Mucosa of gallbladder (tissue), 1 donor: ENCODE data around the gene STRIP2. TPM values are rescaled to one million over a fixed set of nuclear protein-coding genes. Genes with fewer than 3 reads are reported as not detected.
"Not testable (repeated sequence)": the region's sequence is repeated elsewhere in the genome, so short reads cannot be mapped to it uniquely, and the experiment has no call there.

Source experiments
- DNase-seq: peaks from one replicate; pipeline ENCODE4 v3.0.0-alpha.2; 2020; ENCODE audit warnings: low spot score
- total RNA-seq: library from RNA; stranded (reverse); gene quantifications from one replicate; pipeline ENCODE4 v1.2.1, GENCODE V29; 2021
- donor health status: DM: no; HTN: no; CAD: no.

STRIP2 gene
- total RNA-seq, 1 donor from 2014 or later, result 2.1 TPM

DNA sequence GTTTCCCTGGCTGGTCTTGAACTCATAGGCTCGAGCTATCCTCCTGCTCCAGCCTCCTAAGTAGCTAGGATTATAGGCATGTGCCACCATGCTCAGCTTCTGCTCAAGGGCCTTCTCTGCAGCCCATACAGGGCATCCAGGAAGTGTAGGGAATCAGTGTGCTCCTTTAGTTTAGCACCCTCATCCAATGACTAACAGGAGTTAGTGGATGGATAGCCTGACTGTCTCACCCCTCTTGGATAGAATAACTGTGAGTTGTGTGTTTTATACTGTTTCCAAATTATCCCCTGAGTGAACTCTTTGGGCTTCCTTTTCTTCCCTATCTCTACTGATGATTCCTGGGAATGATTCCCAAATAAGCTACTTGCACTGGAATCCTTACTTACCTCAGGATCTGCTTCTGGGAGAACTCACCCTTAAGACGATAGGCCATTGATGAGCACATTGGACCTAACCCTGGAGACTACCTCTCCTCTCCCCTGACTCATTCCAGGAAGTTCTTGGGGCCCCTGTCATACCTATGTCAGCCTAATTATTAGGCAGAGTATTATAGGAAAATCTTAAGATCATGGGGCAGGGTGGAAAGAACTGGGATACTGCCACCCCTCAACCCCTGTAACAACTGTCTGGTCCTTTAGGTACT, 18.5 kb downstream of the STRIP2 start:
- no peak for DNase-seq

GRCh38 chr7:129453510-129454248, 19.4 kb downstream of the STRIP2 start:
- DNase-seq, result no peak

- no peak for DNase-seq
These were observed 20.0 kb downstream of the STRIP2 start for GRCh38 chr7:129454249-129454551.

GRCh38 chr7:129456421-129456820, 22.2 kb downstream of the STRIP2 start:
- no peak for DNase-seq

- no peak for DNase-seq
These were observed 22.9 kb downstream of the STRIP2 start for GRCh38 chr7:129457101-129457500.

DNA sequence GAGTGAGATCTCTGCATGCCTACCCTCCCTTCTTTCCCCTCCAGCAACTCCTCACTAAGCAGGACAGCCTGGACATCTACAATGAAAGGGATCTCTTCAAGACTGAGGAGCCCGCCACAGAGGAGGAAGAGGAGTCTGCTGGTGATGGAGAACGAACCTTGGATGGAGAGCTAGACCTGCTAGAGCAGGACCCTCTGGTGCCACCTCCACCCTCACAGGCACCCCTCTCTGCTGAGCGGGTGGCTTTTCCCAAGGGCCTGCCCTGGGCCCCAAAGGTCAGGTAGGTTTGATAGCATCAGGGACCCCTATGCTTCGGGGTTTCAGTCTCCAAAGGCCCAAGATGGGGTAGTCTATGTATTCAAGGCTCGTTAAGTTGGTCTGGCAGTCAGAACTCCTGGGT, 23.9 kb downstream of the STRIP2 start:
- DNase-seq, result no peak

- no peak for DNase-seq
These were observed 27.6 kb downstream of the STRIP2 start for GRCh38 chr7:129461809-129462208.

DNA sequence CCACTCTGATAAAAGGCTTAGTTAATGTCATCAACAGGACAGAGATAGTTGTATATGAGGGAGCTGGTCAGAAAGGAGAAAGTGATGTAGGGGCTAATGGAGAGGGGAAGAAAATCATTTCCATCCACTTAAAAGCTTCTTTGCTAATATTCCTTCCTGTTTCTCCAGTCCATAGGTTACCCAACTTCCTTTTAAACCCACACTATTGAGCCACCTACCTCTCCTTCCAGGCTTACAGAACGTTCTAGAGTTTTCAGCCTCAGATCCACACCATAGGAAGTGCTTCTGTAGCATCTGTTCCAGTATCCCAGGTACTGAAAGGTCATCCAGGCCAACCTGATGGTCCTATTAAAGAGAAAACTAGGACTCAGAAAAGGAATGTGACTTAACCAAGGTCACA, 28.2 kb downstream of the STRIP2 start:
- no peak for DNase-seq

DNA sequence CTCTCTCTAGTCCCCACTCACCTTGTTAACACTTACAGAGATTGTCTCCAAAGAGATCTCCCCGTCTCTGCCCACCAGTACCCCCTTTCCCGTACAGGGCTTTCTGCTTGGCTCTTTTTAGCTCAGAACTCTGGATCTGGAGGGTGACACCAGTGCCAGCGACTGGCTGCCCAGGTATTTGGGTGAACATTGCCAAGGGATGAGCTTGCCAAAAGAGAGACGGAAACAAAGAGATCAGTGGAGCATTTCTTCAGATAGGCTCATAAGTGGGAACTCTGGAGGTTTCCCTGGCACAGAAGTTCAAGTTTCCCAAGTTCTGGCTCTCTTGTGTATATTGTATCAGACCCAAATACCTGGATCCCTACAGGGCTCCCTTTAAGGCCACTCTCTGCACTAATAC, 30.0 kb downstream of the STRIP2 start:
- DNase-seq, result no peak

DNA sequence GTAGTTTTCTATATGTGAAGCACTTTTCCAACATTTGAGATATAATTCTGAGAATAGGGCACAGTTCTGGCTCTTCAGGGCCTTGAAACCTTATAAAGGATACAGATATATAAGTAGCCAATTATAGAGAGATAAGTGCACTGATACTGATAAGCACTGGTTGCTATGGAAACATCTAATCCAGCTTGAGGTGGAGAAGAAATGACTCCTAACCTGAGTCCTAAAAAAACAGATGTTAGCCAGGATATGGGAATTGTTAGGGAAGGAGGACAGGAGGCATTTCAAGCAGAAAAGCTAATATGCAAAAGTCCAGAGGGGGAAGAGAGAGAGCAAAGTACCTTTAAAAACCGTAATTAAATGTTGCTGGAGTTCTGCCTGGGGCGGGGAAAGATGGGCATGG, 30.8 kb downstream of the STRIP2 start:
- no peak for DNase-seq

GRCh38 chr7:129466796-129467195, 32.6 kb downstream of the STRIP2 start:
- no peak for DNase-seq

GRCh38 chr7:129468087-129468486, 33.9 kb downstream of the STRIP2 start:
- DNase-seq, result no peak

GRCh38 chr7:129468547-129468946, 34.3 kb downstream of the STRIP2 start:
- DNase-seq, result no peak

DNA sequence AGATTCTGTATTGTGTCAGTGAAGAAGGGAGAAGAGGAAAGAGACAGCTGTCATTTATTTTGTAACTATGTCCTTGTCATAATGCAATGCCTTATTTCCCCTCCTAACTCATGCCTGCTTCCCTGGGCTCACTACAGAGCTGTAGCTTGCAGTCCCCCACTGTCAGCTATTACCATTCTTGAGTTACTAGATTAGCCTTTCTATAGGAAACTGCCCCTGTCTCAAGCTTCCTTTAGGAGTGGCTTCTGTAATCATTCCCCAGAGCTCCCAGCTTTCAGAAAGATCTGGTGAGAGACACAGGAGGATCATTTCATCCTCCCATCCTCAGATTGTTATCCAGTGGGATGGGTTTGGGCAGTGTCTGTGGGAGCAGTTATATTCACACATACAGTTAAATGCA, 35.7 kb downstream of the STRIP2 start:
- no peak for DNase-seq

GRCh38 chr7:129470411-129470810, 36.2 kb downstream of the STRIP2 start:
- DNase-seq, result no peak

DNA sequence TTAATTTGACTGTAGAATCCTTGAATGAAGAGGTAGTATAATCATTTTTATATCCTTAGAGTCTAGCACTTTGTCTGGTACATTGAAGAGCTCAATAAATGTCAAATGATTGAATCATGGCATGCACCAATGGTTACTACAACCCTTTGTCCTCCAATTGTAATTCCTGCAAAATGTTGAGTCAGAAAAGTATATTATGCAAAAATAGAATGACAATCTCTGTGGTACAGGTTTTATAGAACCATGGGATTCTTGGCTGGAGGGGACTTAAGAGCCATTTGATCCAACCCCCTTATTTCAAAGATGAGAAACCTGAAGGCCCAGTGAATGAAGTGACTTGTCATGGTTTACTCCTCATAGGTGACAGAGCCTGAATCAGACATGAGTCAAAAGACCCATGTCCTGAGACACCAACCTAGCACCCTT, 37.2 kb downstream of the STRIP2 start:
- no peak for DNase-seq

DNA sequence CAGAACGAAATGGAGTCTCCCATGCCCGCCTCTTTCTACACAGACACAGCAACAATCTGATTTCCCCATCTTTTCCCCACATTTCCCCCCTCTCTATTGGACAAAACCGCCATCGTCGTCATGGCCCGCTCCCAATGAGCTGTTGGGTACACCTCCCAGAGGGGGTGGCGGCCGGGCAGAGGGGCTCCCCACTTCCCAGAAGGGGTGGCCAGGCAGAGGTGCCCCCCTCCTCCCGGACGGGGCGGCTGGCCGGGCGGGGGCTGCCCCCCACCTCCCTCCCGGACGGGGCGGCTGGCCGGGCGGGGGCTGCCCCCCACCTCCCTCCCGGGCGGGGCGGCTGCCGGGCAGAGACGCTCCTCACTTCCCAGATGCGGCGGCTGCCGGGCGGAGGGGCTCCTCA, 41.7 kb downstream of the STRIP2 start:
- not testable (repeated sequence) for DNase-seq

GRCh38 chr7:129476398-129476797, 42.2 kb downstream of the STRIP2 start:
- DNase-seq, result not testable (repeated sequence)

DNA sequence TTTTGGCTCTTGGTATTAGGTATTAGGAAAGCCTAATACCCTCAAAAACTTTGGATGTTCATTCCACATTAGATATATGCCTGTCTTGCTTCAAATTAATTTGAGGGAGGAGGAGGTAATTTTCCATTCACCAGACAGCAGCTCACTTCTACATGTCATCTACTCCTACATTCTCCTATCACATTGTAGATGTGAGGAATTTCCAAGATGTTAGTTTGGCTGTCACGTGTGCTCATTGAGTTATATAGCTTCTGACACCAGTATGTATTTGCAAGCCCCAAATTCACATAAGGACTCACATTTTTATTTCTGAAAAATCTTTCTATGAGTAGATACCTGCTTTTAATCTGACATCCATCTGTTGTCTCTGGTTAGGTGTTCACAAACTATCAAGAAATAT, 45.6 kb downstream of the STRIP2 start:
- no peak for DNase-seq

DNA sequence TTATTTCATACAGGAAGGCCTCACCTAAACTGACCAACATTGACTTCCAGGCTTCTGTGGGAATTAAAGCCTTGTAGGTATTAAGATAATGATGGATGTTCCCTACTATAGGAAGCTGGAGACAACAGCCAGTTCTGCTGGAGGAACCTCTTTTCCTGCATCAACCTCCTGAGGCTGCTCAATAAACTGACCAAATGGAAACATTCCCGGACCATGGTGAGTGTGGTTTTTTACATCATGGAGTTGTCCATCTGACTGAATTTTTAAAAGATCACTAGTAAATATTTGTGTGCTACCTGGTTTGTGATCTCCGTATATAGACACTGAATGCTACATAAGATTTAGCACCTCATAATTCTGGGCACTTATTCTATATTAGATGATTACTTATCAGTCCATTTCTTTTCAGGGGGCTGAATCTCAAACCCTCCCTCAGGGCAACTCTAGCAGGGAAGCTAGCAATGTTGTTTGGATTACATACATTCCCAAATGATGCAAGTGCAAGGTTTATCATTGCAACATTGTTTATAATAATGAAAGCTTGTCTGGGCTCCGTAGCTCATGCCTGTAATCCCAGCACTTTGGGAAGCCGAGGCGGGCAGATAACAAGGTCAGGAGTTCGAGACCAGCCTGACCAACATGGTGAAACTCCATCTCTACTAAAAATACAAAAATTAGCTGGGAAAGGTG, 46.6 kb downstream of the STRIP2 start:
- no peak for DNase-seq

GRCh38 chr7:129481376-129481775, 47.1 kb downstream of the STRIP2 start:
- not testable (repeated sequence) for DNase-seq

DNA sequence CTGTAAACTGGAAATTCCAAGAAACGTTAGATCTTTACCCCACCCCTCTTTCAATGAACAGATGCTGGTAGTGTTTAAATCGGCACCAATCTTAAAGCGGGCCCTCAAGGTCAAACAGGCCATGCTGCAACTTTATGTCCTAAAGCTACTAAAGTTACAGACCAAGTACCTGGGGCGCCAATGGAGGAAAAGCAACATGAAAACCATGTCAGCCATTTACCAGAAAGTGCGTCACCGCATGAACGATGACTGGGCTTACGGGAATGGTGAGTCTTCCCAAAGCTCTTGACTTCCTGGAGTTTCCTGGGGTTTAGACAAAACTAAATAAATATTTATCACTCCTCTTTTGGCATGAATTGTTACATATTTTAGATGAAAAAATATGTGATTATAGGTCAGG, 48.5 kb downstream of the STRIP2 start:
- no peak for DNase-seq

DNA sequence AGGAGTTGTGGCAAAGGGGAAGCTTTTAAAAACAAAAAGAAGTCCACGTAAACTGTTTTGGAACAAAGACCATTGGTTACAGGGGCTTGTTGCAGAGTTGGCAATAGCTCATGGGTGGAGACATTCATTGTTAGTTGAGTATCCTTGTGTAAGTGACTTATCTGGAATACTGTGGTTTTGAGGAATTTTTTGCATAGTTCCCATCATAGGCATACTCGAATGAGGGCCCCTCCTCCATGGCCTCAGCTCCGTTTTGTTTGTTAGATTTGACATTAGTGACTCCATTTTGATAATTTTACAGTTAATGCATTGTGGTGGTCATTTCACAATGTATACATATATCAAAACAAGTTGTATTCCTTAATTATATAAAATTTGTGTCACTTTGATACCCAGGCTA, 55.3 kb downstream of the STRIP2 start:
- DNase-seq, result no peak
